NCI-H1694 (cell line): Measurements from ENCODE around the gene ATP8B3.

Source experiments
- DNase-seq: peaks from one replicate; lab custom pipeline; 2025; lab: John Stamatoyannopoulos, UW

The ATP8B3 gene

DNA sequence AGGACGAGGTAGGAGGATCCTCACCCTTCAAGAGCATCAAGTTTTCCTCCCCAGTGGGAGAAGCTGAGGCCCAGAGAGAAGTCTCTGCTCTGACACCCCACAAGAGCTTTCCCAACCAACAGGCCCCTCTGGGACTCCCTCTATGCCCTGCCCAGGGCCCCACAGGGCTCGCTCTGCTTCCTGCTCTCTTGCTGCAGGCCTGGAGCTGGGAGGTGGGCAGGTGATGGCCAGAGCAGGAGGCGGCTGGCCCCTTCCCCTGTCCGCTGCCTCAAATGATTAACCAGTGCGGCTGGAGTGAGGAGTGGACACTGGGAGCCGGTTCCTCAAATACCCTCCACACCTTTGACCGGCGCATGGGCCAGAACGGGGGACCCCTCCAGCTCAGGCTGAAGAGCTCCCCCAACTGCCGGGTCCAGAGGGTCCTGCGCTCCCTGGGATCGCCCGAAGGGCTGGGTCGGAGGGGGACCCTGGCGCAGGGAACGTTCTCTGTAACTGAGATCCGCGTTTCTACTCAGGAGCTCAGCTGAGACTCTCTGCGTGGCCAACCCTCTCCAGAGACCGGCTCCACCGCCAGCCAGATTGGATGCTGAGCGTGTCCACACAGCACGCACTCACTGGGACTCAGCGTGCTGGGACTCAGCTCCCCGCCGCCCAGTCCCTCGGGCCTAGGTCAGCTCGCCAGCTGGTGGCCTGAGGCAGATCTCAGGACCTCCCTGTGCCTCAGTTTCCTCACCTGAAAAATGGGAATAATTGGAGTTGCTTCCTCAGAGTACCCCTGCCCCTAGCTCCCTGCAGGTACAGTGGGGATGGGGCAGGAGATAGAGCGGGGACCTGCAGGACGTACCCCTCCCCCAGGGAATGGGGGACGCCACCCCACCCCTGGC, 65.4 kb downstream of the ATP8B3 start:
- no peak for DNase-seq

DNA sequence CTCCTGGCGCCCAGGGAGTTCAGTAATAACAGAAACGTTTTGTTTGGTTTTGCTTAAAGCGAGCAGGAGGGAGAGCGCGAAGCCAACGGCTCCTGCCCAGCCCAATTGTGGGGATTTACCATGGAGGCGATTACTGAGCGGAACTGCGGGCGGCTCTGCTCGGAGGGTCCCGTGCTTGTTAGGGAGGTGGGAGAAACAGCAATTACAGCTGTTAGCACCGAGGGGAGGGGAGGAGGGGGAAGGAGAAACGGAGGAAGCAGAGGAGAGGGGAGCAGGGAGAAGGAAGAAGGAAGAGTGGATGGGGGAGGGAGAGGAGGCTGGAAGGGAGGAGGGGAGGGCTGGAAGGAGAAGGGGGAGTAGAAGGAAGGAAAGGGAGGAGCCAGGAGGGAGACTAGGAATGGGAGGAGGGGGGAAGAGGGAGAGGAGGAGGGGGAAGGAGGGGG, 66.5 kb downstream of the ATP8B3 start:
- DNase-seq = no peak

DNA sequence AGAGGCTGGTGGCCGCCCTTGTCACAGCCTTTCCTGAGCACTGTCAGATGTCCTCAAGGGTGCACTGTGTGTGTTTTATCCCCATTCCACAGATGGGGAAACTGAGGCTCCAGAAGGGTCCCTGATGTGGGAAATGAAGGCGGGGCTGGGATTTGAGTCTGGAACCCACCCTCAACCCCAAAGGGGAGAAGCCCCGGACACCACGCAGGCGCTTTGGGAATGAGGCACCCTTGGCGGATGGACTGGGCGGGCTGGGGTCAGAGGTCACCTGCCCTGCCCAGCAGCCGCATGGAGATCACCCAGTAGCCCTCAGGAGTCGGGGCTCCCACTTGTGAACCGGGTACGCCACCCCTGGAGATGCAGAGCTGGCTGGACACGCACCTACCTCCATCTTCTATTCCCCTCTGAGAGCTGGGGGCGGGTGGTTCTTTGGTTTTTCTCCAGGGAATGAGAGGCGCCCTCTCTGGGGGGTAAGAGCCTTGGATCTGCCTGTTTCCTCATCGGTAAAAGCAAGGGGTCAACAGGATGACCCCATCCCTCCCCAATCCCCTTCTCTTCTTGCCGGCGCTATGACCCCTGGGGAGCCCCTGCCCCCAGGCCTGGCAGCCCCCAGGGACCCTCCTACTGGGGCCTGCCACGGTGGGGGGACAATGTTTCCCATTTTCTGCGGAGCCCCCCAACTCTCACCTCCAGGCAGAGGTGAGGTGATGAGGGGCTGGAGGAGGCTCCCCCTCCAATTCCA, 67.1 kb downstream of the ATP8B3 start:
- DNase-seq = no peak

DNA sequence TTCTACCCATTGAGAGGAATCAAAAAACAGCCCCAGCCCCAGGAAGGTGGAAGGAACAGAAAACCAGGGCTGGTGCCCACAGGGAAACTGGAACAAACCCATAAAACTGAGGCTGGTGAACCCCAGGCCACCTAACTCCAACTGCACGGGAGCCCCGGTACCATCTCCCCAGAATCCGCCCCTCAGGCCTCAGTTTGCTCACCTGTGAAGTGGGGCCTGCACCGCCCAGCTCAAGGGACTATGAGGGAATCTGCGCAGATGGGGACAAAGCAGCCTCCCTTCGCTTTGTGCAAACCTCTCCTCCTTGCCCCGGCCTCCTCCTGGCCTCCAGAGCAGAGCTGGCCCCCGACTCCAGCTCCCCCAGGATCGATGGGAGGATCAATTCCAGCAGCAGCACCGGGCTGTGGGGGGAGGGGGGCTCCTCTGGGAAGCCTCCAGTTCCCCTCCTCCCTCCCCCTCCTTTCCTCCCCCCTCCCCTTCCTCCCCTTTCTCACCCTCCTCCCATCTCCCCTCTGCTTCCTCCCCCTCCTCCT, 67.9 kb downstream of the ATP8B3 start:
- DNase-seq = no peak

DNA sequence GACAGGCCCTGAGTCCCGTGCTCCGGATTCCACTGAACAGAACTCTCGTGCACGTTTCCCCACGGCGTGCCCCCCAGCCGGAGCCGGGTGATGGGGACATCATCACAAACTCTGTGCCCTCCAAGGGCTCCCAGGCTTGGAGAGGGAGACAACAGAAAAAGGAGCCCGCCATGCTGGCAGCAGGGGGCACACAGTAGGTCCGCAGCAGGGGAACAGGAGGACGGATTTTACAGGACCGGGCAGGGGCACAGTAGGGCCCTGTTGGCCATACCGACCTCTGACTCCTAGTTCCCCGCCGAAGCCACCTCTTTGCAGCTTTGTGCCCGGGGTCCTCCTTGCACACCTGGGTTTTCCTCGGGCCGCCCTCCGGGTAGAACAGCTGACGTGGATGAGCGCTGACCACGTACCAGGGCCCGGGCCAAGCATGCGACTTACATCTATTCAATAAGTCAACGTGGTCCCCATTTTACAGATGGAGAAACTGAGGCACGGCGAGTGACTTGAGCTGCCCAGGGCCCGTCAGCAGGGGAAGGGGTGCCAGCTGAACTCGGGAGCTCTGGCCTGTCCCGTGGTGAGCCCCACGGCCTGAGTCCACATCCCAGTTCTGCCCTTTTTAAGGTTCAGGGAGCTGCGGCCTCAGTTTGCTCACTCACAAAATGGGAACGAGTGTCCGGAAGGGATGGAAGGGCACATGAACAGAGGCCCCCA, 68.9 kb downstream of the ATP8B3 start:
- DNase-seq = no peak

DNA sequence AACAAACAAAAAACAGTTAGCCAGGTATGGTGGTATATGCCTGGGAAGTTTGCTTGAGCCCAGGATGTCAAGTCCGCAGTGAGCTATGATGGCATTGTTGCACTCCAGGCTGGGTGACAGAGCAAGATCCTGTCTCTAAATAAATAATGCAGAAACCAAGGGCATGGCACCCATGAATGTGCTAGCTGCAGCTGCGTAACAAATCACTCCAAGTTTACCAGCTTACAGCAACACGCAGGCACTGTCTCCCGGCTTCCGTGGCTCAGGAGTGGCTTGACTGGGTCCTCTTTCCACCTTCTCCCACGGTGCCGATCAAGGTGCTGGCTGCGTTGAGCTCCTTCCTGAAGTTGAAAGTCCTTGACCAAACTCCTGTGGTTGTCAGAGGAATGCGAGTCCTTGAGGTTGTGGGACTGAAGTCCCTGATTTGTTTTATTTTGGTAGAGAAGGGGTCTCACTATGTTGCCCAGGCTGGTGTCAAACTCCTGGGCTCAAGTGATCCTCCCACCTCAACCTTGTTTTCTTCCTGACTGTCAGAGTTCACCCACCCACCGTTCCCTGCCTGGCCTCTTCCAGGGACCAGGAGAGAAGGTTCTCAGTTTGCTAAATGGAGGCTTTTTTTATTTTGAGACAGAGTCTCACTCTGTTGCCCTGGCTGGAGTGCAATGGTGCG, 72.0 kb downstream of the ATP8B3 start:
- DNase-seq = no peak

DNA sequence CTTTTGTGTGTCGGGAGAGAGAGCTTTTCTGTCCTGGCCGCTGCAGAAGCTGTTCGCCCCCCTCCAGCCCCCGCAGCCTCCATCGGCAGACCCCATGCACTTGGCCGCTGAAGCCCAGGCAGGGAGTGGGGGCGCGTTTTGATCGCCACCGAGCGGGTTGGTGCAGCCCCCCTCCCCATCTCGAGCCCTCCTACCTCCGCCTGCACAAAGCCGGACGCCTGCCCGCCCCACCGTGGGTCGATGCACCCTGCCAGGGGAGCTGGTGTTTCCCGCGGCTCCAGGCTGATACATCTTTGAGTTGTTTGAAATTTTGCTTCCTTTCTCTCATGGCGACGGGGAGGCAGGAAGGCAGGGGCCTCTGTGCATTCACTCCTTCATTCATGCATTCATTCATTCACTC, 75.1 kb downstream of the ATP8B3 start:
- no peak for DNase-seq

DNA sequence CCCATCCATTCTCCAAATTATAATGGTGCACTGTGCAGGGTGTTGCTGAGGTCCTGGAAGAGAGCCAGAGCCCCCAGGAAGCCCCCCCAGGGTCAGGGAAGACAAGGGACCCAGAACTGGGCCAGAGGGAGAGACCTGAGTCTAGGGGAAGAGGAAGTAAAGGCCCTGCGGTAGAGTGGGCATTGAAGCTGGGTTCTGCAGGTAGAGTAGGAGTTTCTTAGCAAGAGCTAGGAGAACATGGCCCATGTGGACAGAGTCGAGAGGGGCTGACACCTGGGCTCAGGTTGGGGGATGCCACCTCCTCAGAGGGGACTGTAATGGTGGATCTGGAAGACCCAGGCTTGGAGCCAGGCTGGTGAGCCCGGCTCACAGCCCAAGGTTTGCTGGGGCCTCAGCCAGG, 75.8 kb downstream of the ATP8B3 start:
- DNase-seq = no peak

DNA sequence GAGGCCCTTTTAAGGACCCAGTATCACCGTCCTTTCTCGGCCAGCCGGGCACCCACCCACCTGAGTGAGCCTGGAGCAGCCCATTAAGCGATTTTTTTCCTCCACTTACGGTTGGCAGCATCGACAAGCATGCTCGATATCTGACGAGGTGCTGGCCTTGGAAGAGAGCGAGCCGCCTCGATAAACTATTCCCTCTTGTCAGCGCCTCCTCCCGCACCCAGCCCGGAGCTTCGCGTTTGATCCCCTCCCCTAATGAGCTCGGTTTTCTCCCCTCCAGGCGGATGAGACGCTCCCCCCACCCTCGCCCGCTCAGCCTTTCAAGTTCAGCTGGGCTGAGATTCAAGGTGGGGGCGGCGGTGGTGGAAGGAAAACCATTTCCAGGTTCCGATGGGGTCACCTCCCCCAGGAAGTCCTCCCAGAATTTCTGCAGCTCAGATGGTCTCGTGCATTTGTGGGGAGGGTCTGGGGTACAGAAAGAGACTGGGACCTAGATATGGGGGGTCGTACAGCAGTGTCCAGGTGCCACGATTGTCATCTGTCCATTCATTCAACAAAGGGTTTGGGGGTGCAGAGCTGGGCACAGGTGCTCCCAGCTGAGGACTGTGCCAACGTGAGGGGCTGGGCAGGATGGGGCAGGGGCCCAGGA, 77.6 kb downstream of the ATP8B3 start:
- no peak for DNase-seq
